ENCODE results near the gene PACRG.

- TF ChIP-seq CTCF (IDR thresholded peaks at IDR 0.05) (no peak), POLR2A (IDR thresholded peaks at IDR 0.05) (no peak)
These were observed 326.0 kb downstream of the PACRG start for GRCh38 chr6:163053667-163054344.
